ENCODE measurements around the gene OLFM1.
"Not testable (repeated sequence)": the region's sequence is repeated elsewhere in the genome, so short reads cannot be mapped to it uniquely, and the experiment has no call there.

OLFM1 gene

GRCh38 chr9:135162599-135162998 lies 75.1 kb downstream of the OLFM1 start:
- not testable (repeated sequence) for DNase-seq; H3K4me1 ChIP-seq (ENCODE audit: control insufficient read depth, insufficient read depth, low read length, poor library complexity, severe bottlenecking); H3K4me3 ChIP-seq (ENCODE audit: insufficient read depth, low read depth, low read length, poor library complexity, severe bottlenecking); H3K36me3 ChIP-seq (ENCODE audit: control insufficient read depth, insufficient read depth, low read length); H3K9me3 ChIP-seq (ENCODE audit: control insufficient read depth, low read length); H3K27ac ChIP-seq (ENCODE audit: insufficient read depth, low read length, poor library complexity, severe bottlenecking); H3K27me3 ChIP-seq (replicated peaks; ENCODE audit: control insufficient read depth, insufficient read depth, low read length, poor library complexity, severe bottlenecking)

GRCh38 chr9:135163023-135163780 lies 75.7 kb downstream of the OLFM1 start:
- Histone ChIP-seq H3K4me1 (ENCODE audit: control insufficient read depth, insufficient read depth, low read length, poor library complexity, severe bottlenecking) (no peaks in the 10 kb centered on the region), H3K9me3 (ENCODE audit: control insufficient read depth, low read length) (no peaks in the 10 kb centered on the region), H3K36me3 (ENCODE audit: control insufficient read depth, insufficient read depth, low read length) (no peaks in the 10 kb centered on the region), H3K4me3 (ENCODE audit: insufficient read depth, low read depth, low read length, poor library complexity, severe bottlenecking) (no peak overlapping the region), H3K27ac (ENCODE audit: insufficient read depth, low read length, poor library complexity, severe bottlenecking) (no peak overlapping the region), H3K27me3 (replicated peaks; ENCODE audit: control insufficient read depth, insufficient read depth, low read length, poor library complexity, severe bottlenecking) (no peaks in the 10 kb centered on the region)
- no peak for DNase-seq

- Histone ChIP-seq H3K27ac (ENCODE audit: insufficient read depth, low read length, poor library complexity, severe bottlenecking) (no peak overlapping the region), H3K36me3 (ENCODE audit: control insufficient read depth, insufficient read depth, low read length) (no peaks in the 10 kb centered on the region), H3K4me3 (ENCODE audit: insufficient read depth, low read depth, low read length, poor library complexity, severe bottlenecking) (no peak overlapping the region), H3K4me1 (ENCODE audit: control insufficient read depth, insufficient read depth, low read length, poor library complexity, severe bottlenecking) (no peaks in the 10 kb centered on the region), H3K9me3 (ENCODE audit: control insufficient read depth, low read length) (no peaks in the 10 kb centered on the region), H3K27me3 (replicated peaks; ENCODE audit: control insufficient read depth, insufficient read depth, low read length, poor library complexity, severe bottlenecking) (no peaks in the 10 kb centered on the region)
- no peak for DNase-seq
Measured at GRCh38 chr9:135164036-135164435, 76.6 kb downstream of the OLFM1 start.

DNA sequence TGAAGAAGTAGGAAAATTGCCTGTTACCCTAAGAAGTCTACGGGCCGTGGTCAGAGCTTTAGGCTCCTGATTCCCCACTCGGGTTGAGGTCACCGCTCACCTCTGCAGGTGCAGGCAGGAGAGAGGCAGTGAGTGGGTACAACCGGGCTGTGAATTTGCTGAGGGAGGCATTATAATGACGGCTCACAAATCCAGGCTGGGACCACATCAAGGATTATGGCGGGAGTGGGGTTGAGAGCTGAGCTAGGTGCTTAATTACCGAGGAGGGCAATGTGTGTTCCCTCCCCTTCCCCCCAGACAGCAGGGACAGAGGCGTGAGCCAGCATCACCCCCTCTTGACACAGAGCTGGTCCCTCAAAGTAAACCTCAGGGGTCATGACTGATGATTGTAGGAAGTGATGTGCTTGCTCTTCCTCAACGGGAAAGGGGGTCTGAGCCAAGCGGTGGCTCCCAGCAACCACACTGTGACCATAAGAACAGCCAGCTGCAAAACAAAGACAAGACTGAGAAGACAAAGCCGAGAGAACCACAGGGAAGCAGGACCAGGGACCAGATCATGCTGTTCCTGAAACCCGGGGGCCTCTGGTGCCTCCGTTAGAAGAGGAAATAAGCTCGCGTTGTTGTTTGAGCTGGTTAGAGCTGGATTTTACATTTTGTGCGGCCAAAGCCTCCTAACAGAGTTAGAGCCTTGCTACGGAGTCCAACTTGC lies 77.7 kb downstream of the OLFM1 start:
- no peak for DNase-seq
- H3K36me3 ChIP-seq (ENCODE audit: control insufficient read depth, insufficient read depth, low read length), result no peaks in the 10 kb centered on the region
- no peaks in the 10 kb centered on the region for H3K9me3 ChIP-seq (ENCODE audit: control insufficient read depth, low read length)
- no peaks in the 10 kb centered on the region for H3K4me1 ChIP-seq (ENCODE audit: control insufficient read depth, insufficient read depth, low read length, poor library complexity, severe bottlenecking)
- no peak overlapping the region for H3K4me3 ChIP-seq (ENCODE audit: insufficient read depth, low read depth, low read length, poor library complexity, severe bottlenecking)
- H3K27ac ChIP-seq (ENCODE audit: insufficient read depth, low read length, poor library complexity, severe bottlenecking), result no peak overlapping the region
- no peaks in the 10 kb centered on the region for H3K27me3 ChIP-seq (replicated peaks; ENCODE audit: control insufficient read depth, insufficient read depth, low read length, poor library complexity, severe bottlenecking)

DNA sequence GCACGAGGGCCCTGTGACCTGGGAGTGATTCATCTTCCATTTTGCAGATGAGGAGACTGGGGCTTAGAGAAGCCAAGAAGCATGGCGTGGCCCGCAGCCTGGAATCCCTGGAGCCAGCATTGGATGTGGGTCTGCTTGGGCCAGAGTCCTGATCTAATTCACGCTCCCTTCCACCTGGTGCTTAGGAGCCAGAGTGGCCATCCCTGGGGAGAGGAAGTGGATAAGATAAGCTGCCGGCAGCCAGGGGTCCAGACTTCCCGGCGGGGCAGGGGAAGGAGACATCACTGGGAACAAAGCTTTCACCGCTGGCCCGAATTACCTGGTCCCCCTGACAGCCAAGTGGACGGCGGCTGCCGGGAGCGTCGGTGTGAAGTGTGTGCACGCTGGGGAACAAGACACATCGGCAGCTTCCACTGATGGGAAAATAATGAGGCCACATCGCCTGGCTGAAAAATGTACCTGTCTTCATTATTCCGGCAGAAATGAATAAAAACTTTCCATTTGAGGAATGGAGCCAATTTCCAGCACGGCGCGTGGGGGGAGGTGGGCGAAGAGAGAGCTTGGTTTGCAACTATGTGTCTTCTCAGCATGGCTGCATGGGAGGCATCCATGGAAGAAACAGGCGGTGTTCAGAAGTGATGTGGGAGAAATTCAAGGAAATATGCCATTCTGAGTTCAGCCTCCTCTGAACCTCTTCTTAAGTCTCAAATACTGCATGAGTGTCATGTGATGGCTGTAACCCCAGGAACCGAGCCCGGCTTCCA lies 78.5 kb downstream of the OLFM1 start:
- no peak overlapping the region for H3K27ac ChIP-seq (ENCODE audit: insufficient read depth, low read length, poor library complexity, severe bottlenecking)
- no peak for DNase-seq
- H3K27me3 ChIP-seq (replicated peaks; ENCODE audit: control insufficient read depth, insufficient read depth, low read length, poor library complexity, severe bottlenecking), result no peaks in the 10 kb centered on the region
- H3K4me3 ChIP-seq (ENCODE audit: insufficient read depth, low read depth, low read length, poor library complexity, severe bottlenecking), result no peak overlapping the region
- H3K9me3 ChIP-seq (ENCODE audit: control insufficient read depth, low read length), result no peaks in the 10 kb centered on the region
- H3K36me3 ChIP-seq (ENCODE audit: control insufficient read depth, insufficient read depth, low read length), result no peaks in the 10 kb centered on the region
- H3K4me1 ChIP-seq (ENCODE audit: control insufficient read depth, insufficient read depth, low read length, poor library complexity, severe bottlenecking), result no peaks in the 10 kb centered on the region

- Histone ChIP-seq H3K4me1 (ENCODE audit: control insufficient read depth, insufficient read depth, low read length, poor library complexity, severe bottlenecking) (no peaks in the 10 kb centered on the region), H3K4me3 (ENCODE audit: insufficient read depth, low read depth, low read length, poor library complexity, severe bottlenecking) (no peak overlapping the region), H3K27ac (ENCODE audit: insufficient read depth, low read length, poor library complexity, severe bottlenecking) (no peak overlapping the region), H3K36me3 (ENCODE audit: control insufficient read depth, insufficient read depth, low read length) (no peaks in the 10 kb centered on the region), H3K27me3 (replicated peaks; ENCODE audit: control insufficient read depth, insufficient read depth, low read length, poor library complexity, severe bottlenecking) (no peaks in the 10 kb centered on the region), H3K9me3 (ENCODE audit: control insufficient read depth, low read length) (no peaks in the 10 kb centered on the region)
- DNase-seq, result no peak
Measured at GRCh38 chr9:135166565-135166964, 79.1 kb downstream of the OLFM1 start.

DNA sequence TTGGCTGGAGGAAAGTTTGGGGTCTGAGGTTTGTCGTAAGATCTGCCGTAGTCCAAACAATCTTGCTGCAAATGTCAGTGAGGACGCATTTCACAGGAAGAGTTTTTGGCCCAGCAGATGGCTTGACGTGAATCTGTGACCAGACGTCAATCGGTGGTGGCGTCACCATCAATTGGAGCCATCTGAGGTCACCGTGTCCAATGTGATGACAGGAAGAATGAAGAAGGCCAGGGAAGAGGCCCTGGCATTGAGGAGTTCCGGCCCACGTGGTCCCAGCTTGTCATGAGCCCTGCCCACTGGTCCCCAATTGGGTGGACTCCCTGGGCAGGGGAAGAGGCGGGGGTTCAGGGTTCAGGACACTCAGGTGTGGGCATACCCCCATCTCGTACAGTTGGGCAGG lies 79.9 kb downstream of the OLFM1 start:
- H3K36me3 ChIP-seq (ENCODE audit: control insufficient read depth, insufficient read depth, low read length), result no peaks in the 10 kb centered on the region
- no peak overlapping the region for H3K4me3 ChIP-seq (ENCODE audit: insufficient read depth, low read depth, low read length, poor library complexity, severe bottlenecking)
- H3K4me1 ChIP-seq (ENCODE audit: control insufficient read depth, insufficient read depth, low read length, poor library complexity, severe bottlenecking), result no peaks in the 10 kb centered on the region
- H3K27me3 ChIP-seq (replicated peaks; ENCODE audit: control insufficient read depth, insufficient read depth, low read length, poor library complexity, severe bottlenecking), result no peaks in the 10 kb centered on the region
- DNase-seq, result no peak
- no peaks in the 10 kb centered on the region for H3K9me3 ChIP-seq (ENCODE audit: control insufficient read depth, low read length)
- H3K27ac ChIP-seq (ENCODE audit: insufficient read depth, low read length, poor library complexity, severe bottlenecking), result no peak overlapping the region

GRCh38 chr9:135167849-135168655 lies 80.6 kb downstream of the OLFM1 start:
- no peak for DNase-seq
- no peaks in the 10 kb centered on the region for H3K4me1 ChIP-seq (ENCODE audit: control insufficient read depth, insufficient read depth, low read length, poor library complexity, severe bottlenecking)
- H3K27ac ChIP-seq (ENCODE audit: insufficient read depth, low read length, poor library complexity, severe bottlenecking), result no peak overlapping the region
- no peak overlapping the region for H3K4me3 ChIP-seq (ENCODE audit: insufficient read depth, low read depth, low read length, poor library complexity, severe bottlenecking)
- no peaks in the 10 kb centered on the region for H3K36me3 ChIP-seq (ENCODE audit: control insufficient read depth, insufficient read depth, low read length)
- H3K27me3 ChIP-seq (replicated peaks; ENCODE audit: control insufficient read depth, insufficient read depth, low read length, poor library complexity, severe bottlenecking), result no peaks in the 10 kb centered on the region
- no peaks in the 10 kb centered on the region for H3K9me3 ChIP-seq (ENCODE audit: control insufficient read depth, low read length)

DNA sequence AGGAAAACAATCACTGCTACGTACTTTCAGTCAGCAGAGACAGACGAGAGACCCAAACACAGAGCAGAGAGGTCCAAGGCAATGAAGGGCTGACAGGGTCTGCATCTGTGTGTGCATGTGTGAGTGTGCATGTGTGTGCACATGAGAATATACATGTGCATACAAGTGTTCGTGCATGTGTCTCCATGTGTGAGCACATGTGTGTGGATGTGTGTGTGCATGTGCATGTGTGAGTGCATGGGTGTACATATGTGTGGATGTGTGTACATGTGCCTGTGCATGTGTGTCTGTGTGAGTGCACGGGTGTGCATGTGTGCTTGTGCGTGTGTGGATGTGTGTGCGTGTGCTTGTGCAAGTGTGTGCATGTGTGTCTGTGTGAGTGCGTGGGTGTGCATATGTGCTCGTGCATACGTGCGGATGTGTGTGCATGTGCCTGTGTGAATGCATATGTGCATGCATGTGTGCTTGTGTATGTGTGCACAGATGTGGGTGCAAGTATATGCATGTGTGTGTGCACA lies 82.3 kb downstream of the OLFM1 start:
- no peaks in the 10 kb centered on the region for H3K4me1 ChIP-seq (ENCODE audit: control insufficient read depth, insufficient read depth, low read length, poor library complexity, severe bottlenecking)
- H3K9me3 ChIP-seq (ENCODE audit: control insufficient read depth, low read length), result no peaks in the 10 kb centered on the region
- H3K27me3 ChIP-seq (replicated peaks; ENCODE audit: control insufficient read depth, insufficient read depth, low read length, poor library complexity, severe bottlenecking), result no peaks in the 10 kb centered on the region
- H3K36me3 ChIP-seq (ENCODE audit: control insufficient read depth, insufficient read depth, low read length), result no peaks in the 10 kb centered on the region
- DNase-seq, result no peak
- no peak overlapping the region for H3K4me3 ChIP-seq (ENCODE audit: insufficient read depth, low read depth, low read length, poor library complexity, severe bottlenecking)
- H3K27ac ChIP-seq (ENCODE audit: insufficient read depth, low read length, poor library complexity, severe bottlenecking), result no peak overlapping the region
